CD4-positive, alpha-beta T cell (primary cell): ENCODE measurements around the gene HDAC9. TPM values are rescaled to one million over a fixed set of nuclear protein-coding genes. Genes with fewer than 3 reads are reported as not detected.

Experiments
- ATAC-seq: fragments of 200-7000 bp; cut with Tn5 transposase; one replicate; pipeline ENCODE4 v1.10.0; 2022; ENCODE audit warnings: mild to moderate bottlenecking; ENCODE audit not compliant: poor library complexity
- CTCF ChIA-PET: fragments of 350-600 bp; sonication (Branson Sonifier 250); formaldehyde crosslinking; loops from one replicate; lab custom pipeline; 2021; ENCODE audit warnings: antibody characterized with exemption, inconsistent platforms; lab: Charles Lee
- POLR2A ChIA-PET: fragments of 350-600 bp; sonication (Branson Sonifier 250); formaldehyde crosslinking; loops from one replicate; lab custom pipeline; 2021; ENCODE audit warnings: antibody characterized with exemption, inconsistent platforms; lab: Charles Lee
- DNase-seq, 14 experiments: peaks; one replicate each; pipeline ENCODE4 v3.0.0-alpha.2; 2013 to 2020; ENCODE audit warnings: mixed read lengths in 2 of 14
- H3K27ac ChIP-seq, 2 donors: one replicate each; pipeline versions ENCODE4 v1.5.1 to v1.7.0; 2013; ENCODE audit warnings: low read length in 2 of 2, low read depth in 1 of 2, mild to moderate bottlenecking in 1 of 2
- H3K27me3 ChIP-seq, 2 experiments: 1 replicate in 1 of 2; 2 replicates in 1 of 2; pipeline versions ENCODE4 v1.6.1 to v1.7.0; 2013; ENCODE audit warnings: low read length in 2 of 2, control low read depth in 1 of 2, mild to moderate bottlenecking in 1 of 2, moderate library complexity in 1 of 2; ENCODE audit not compliant: insufficient read depth in 2 of 2, control insufficient read depth in 1 of 2
- H3K36me3 ChIP-seq: one replicate; pipeline ENCODE4 v1.6.1; 2013; ENCODE audit warnings: low read length, control low read depth; ENCODE audit not compliant: insufficient read depth
- H3K4me1 ChIP-seq: one replicate; pipeline ENCODE4 v1.6.1; 2013; ENCODE audit warnings: low read length, control low read depth; ENCODE audit not compliant: insufficient read depth
- H3K4me3 ChIP-seq: one replicate; pipeline ENCODE4 v1.5.1; 2013; ENCODE audit warnings: mild to moderate bottlenecking, low read length, moderate library complexity
- H3K9me3 ChIP-seq, 2 experiments: 1 replicate in 1 of 2; 2 replicates in 1 of 2; pipeline versions ENCODE4 v1.6.1 to v1.7.0; 2013; ENCODE audit warnings: low read length in 2 of 2, mild to moderate bottlenecking in 2 of 2, control low read depth in 1 of 2, moderate library complexity in 1 of 2; ENCODE audit not compliant: control insufficient read depth in 1 of 2, insufficient read depth in 1 of 2
- H3K27ac Mint-ChIP-seq: one replicate; pipeline ENCODE4 v1.8.0; 2020; ENCODE audit warnings: mixed read lengths
- H3K27me3 Mint-ChIP-seq: one replicate; pipeline ENCODE4 v1.8.0; 2021; ENCODE audit warnings: mixed read lengths
- H3K36me3 Mint-ChIP-seq: one replicate; pipeline ENCODE4 v1.8.0; 2021; ENCODE audit warnings: low read depth, mixed read lengths
- H3K4me1 Mint-ChIP-seq: one replicate; pipeline ENCODE4 v1.8.0; 2021; ENCODE audit warnings: low read depth, mixed read lengths
- H3K4me3 Mint-ChIP-seq: one replicate; pipeline ENCODE4 v1.8.0; 2020; ENCODE audit warnings: mild to moderate bottlenecking, mixed read lengths
- H3K9me3 Mint-ChIP-seq: one replicate; pipeline ENCODE4 v1.8.0; 2020; ENCODE audit warnings: mixed read lengths
- CTCF ChIP-seq: fragments of 200-600 bp; IDR thresholded peaks from one replicate; pipeline ENCODE4 v1.8.0; 2022; ENCODE audit warnings: antibody characterized with exemption, mild to moderate bottlenecking
- intact Hi-C, 2 experiments: fragments of 100-400 bp; cut with DNase I in 1 of 2; cut with micrococcal nuclease in 1 of 2; formaldehyde crosslinking; loops; one replicate each; pipeline versions ENCODE4 v1.15.1 to v1.9.0; 2023 to 2025; cut with DNase I, micrococcal nuclease
- total RNA-seq, 174 experiments: library from RNA in 2 of 174; stranded (reverse) in 2 of 174; gene quantifications; one replicate each; pipeline ENCODE4 v1.2.3 and lab custom pipeline; 2021 to 2026

HDAC9 gene
- total RNA-seq, 2 experiments from 2014 or later, result 0.73 to 1.2 TPM

GRCh38 chr7:18893156-18893555 is 397.6 kb downstream of the HDAC9 start:
- intact Hi-C loops, result loop anchor here in 1 of 2 experiments (10.0 kb wide), 1 partner anchor 62 kb away; no protein-coding TSS in a partner anchor
- no peak overlapping the region for H3K27ac ChIP-seq
- Mint-ChIP-seq H3K4me1 (no peaks in the 10 kb centered on the region), H3K27ac (no peak overlapping the region), H3K36me3 (no peaks in the 10 kb centered on the region), H3K9me3 (peaks cover 3% of the 10 kb centered on the region), H3K4me3 (no peak overlapping the region), H3K27me3 (no peaks in the 10 kb centered on the region)
- no peak for ATAC-seq
- H3K4me1 ChIP-seq, result no peaks in the 10 kb centered on the region
- H3K27me3 ChIP-seq, result no peaks in the 10 kb centered on the region
- no peak overlapping the region for H3K4me3 ChIP-seq
- ChIA-PET POLR2A (no interaction called here), CTCF (no interaction called here)
- no peak for DNase-seq
- no peak for TF ChIP-seq CTCF
- H3K9me3 ChIP-seq, result peaks cover 0 to 2% of the 10 kb centered on the region in 2 experiments
- no peaks in the 10 kb centered on the region for H3K36me3 ChIP-seq

GRCh38 chr7:18894155-18894554 is 398.6 kb downstream of the HDAC9 start:
- Histone ChIP-seq H3K27ac (no peak overlapping the region), H3K27me3 (no peaks in the 10 kb centered on the region), H3K4me1 (no peaks in the 10 kb centered on the region), H3K9me3 (no peaks in the 10 kb centered on the region), H3K36me3 (no peaks in the 10 kb centered on the region), H3K4me3 (no peak overlapping the region)
- ChIA-PET CTCF (no interaction called here), POLR2A (no interaction called here)
- DNase-seq, result no peak
- no peaks in the 10 kb centered on the region for H3K27me3 Mint-ChIP-seq
- H3K27ac Mint-ChIP-seq, result no peak overlapping the region
- TF ChIP-seq CTCF, result no peak
- intact Hi-C loops, result loop anchor here in 1 of 2 experiments (10.0 kb wide), 1 partner anchor 61 kb away; no protein-coding TSS in a partner anchor
- no peaks in the 10 kb centered on the region for H3K36me3 Mint-ChIP-seq
- no peaks in the 10 kb centered on the region for H3K9me3 Mint-ChIP-seq
- ATAC-seq, result no peak
- no peaks in the 10 kb centered on the region for H3K4me1 Mint-ChIP-seq
- H3K4me3 Mint-ChIP-seq, result no peak overlapping the region

- no peak overlapping the region for H3K27ac ChIP-seq
- no peaks in the 10 kb centered on the region for H3K36me3 Mint-ChIP-seq
Measured at GRCh38 chr7:18895456-18895855, 399.9 kb downstream of the HDAC9 start.

More at GRCh38 chr7:18895456-18895855, 399.9 kb downstream of the HDAC9 start:
- no peak for TF ChIP-seq CTCF
- no peaks in the 10 kb centered on the region for H3K27me3 ChIP-seq
- Mint-ChIP-seq H3K9me3 (no peaks in the 10 kb centered on the region), H3K27ac (no peak overlapping the region), H3K27me3 (no peaks in the 10 kb centered on the region), H3K4me3 (no peak overlapping the region), H3K4me1 (no peaks in the 10 kb centered on the region)
- intact Hi-C loops, result loop anchor here in 1 of 2 experiments (10.0 kb wide), 1 partner anchor 59 kb away; no protein-coding TSS in a partner anchor
- no peaks in the 10 kb centered on the region for H3K9me3 ChIP-seq
- ATAC-seq (no peak), DNase-seq (no peak)
- POLR2A ChIA-PET, result no interaction called here
- H3K36me3 ChIP-seq, result no peaks in the 10 kb centered on the region
- H3K4me1 ChIP-seq, result no peaks in the 10 kb centered on the region
- H3K4me3 ChIP-seq, result no peak overlapping the region
- CTCF ChIA-PET, result no interaction called here
